MCF 10A (cell line): Measurements from ENCODE around the gene KLK12. TPM values are rescaled to one million over a fixed set of nuclear protein-coding genes. Genes with fewer than 3 reads are reported as not detected.

ENCODE experiments used
- BruUV-seq: library from RNA; stranded (reverse); fragments of 400-500 nt; replicated peaks from 2 replicates; lab custom pipeline; 2021; lab: Mats Ljungman, UMichigan
- CTCF ChIA-PET: fragments of 300-600 bp; sonication (Branson Sonifier 250); formaldehyde crosslinking; extraction: SDS; loops from one replicate; lab custom pipeline; 2021; ENCODE audit warnings: antibody characterized with exemption, inconsistent platforms; lab: Yijun Ruan, JAX
- POLR2A ChIA-PET: fragments of 300-600, 350-650 bp; sonication (Branson Sonifier 250); formaldehyde crosslinking; extraction: SDS; loops from one replicate; lab custom pipeline; 2020; ENCODE audit warnings: antibody characterized with exemption, inconsistent platforms; lab: Yijun Ruan, JAX
- DNase-seq: peaks from one replicate; pipeline ENCODE4 v3.0.0-alpha.2; 2018; ENCODE audit not compliant: unreplicated experiment
- H3K27ac Mint-ChIP-seq: one replicate; pipeline ENCODE4 v1.8.0; 2022; ENCODE audit warnings: mild to moderate bottlenecking, low read depth, mixed read lengths; ENCODE audit not compliant: unreplicated experiment
- H3K27me3 Mint-ChIP-seq: one replicate; pipeline ENCODE4 v1.8.0; 2022; ENCODE audit warnings: mixed read lengths; ENCODE audit not compliant: insufficient read depth, unreplicated experiment
- H3K36me3 Mint-ChIP-seq: one replicate; pipeline ENCODE4 v1.8.0; 2022; ENCODE audit warnings: mild to moderate bottlenecking, moderate library complexity, mixed read lengths; ENCODE audit not compliant: insufficient read depth, unreplicated experiment
- H3K4me1 Mint-ChIP-seq: one replicate; pipeline ENCODE4 v1.8.0; 2022; ENCODE audit warnings: mixed read lengths; ENCODE audit not compliant: insufficient read depth, unreplicated experiment
- H3K4me3 Mint-ChIP-seq: one replicate; pipeline ENCODE4 v1.8.0; 2022; ENCODE audit warnings: mild to moderate bottlenecking, moderate library complexity, mixed read lengths; ENCODE audit not compliant: unreplicated experiment
- H3K9me3 Mint-ChIP-seq: one replicate; pipeline ENCODE4 v1.8.0; 2022; ENCODE audit warnings: mixed read lengths; ENCODE audit not compliant: unreplicated experiment
- intact Hi-C: fragments of 100-400 bp; cut with micrococcal nuclease; formaldehyde crosslinking; loops from 2 replicates; pipeline ENCODE4 v1.14.1; 2022
- total RNA-seq: library from RNA; stranded (reverse); gene quantifications from 2 replicates; pipeline ENCODE4 v1.2.3, GENCODE V29; 2022
- TF ChIP-seq, protein P1 (sequence below): fragments of 200-600 bp; IDR thresholded peaks from one replicate; pipeline ENCODE4 v1.8.0; 2022; ENCODE audit warnings: antibody characterized with exemption, mild to moderate bottlenecking; ENCODE audit not compliant: unreplicated experiment

Gene KLK12
- total RNA-seq, 1 experiment from 2014 or later: not detected

DNA sequence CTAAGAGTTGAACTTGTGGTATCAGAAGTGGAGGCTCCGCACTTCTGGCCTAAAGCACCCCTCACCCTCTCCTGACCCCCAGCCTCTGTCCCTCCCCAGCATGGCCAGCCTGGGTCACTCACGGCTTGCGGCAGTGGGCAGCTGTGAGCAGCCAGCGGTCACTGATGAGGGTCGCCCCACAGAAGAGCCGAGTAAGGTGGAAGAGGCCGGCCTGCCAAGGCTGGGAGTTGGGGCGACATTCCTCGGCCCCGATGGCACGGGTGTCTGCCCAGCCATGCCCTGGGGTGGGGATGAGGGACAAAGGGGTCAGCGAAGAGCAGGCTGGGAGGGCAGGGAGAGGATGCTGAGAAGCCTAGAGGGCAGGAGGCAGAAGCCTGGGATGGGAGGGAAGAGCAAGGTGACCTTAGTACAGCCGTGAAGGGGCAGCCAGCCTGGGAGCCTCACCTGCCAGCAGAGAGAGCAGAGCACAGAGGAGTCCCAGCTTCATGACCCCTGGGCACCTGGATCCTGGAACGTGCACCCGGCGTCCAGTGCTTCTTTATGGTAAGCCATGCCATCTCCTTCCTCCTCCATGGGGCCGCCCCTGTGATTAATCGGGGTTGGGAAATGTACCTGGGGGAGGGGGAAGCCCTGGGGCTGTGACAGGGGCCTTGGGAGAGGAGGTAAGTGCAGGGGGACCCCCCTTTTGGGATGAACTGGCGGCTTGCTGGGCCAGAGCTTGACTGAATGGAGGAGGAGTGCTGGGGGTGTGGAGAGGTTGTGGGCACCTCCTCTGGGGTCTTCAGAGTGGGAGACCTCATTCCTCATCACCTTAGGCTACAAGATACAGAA is 25.5 kb downstream of the KLK12 start:
- no peaks in the 10 kb centered on the region for H3K9me3 Mint-ChIP-seq
- H3K4me1 Mint-ChIP-seq: peaks cover 7% of the 10 kb centered on the region
- H3K27ac Mint-ChIP-seq: no peak overlapping the region
- H3K36me3 Mint-ChIP-seq: no peaks in the 10 kb centered on the region
- no peak for DNase-seq
- no TSS peak for BruUV-seq
- H3K4me3 Mint-ChIP-seq: no peak overlapping the region
- no peaks in the 10 kb centered on the region for H3K27me3 Mint-ChIP-seq
- ChIA-PET CTCF (no interaction called here), POLR2A (no interaction called here)
- intact Hi-C loops: no loop called here
- TF ChIP-seq, protein P1, sequence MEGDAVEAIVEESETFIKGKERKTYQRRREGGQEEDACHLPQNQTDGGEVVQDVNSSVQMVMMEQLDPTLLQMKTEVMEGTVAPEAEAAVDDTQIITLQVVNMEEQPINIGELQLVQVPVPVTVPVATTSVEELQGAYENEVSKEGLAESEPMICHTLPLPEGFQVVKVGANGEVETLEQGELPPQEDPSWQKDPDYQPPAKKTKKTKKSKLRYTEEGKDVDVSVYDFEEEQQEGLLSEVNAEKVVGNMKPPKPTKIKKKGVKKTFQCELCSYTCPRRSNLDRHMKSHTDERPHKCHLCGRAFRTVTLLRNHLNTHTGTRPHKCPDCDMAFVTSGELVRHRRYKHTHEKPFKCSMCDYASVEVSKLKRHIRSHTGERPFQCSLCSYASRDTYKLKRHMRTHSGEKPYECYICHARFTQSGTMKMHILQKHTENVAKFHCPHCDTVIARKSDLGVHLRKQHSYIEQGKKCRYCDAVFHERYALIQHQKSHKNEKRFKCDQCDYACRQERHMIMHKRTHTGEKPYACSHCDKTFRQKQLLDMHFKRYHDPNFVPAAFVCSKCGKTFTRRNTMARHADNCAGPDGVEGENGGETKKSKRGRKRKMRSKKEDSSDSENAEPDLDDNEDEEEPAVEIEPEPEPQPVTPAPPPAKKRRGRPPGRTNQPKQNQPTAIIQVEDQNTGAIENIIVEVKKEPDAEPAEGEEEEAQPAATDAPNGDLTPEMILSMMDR: no peak

DNA sequence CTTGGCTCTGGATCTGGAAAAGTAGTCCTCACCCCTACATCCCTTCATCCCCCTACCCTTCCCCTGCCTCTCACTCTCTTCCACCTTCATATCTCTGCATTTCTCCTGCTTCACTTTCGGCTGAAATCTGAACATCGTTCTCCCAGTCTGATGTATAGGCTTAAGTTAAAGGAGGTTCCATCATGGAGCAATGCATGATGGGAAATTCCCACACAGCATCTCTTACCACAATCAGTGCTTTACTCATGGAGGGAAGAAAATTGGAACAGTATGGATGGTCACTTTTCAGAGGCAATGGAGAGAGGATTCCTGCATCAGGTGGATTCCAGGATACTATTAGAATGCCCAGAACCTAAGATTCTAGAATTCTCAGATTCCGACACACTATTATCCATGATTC is 27.3 kb downstream of the KLK12 start:
- CTCF ChIA-PET: no interaction called here
- no peak for DNase-seq
- Mint-ChIP-seq H3K4me1 (peaks cover 7% of the 10 kb centered on the region), H3K36me3 (no peaks in the 10 kb centered on the region), H3K4me3 (no peak overlapping the region), H3K9me3 (no peaks in the 10 kb centered on the region), H3K27me3 (no peaks in the 10 kb centered on the region), H3K27ac (no peak overlapping the region)
- BruUV-seq: no TSS peak
- intact Hi-C loops: no loop called here
- TF ChIP-seq, protein P1: no peak
- POLR2A ChIA-PET: no interaction called here

DNA sequence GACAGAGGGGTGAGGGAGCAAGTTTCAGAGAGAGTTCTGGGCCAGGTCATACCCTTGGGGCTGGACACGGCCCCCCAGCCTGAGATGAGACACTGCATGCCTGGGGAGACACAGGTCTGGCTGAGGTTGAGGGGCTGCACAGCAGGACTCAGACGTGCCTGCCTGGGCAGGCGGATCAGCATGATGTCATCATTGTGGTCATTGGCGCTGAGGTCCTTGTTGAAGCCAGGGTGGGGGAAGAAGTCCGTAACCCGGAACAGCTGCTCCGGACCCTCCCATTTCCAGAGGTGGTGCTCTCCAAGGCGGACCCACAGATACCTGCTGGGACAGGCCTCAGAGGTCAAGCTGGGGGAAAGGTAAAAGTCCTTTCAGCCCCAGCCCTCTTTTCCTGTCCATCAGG is 28.4 kb downstream of the KLK12 start:
- Mint-ChIP-seq H3K36me3 (peaks cover 6% of the 10 kb centered on the region), H3K4me3 (no peak overlapping the region), H3K9me3 (no peaks in the 10 kb centered on the region), H3K27ac (no peak overlapping the region), H3K4me1 (peaks cover 7% of the 10 kb centered on the region), H3K27me3 (no peaks in the 10 kb centered on the region)
- POLR2A ChIA-PET: no interaction called here
- no peak for DNase-seq
- TF ChIP-seq, protein P1: no peak
- CTCF ChIA-PET: interaction anchor here (0.6 to 0.8 kb wide), 2 partner anchors 11 to 88 kb away, joined by 3 to 4 read pairs; no protein-coding TSS in a partner anchor
- intact Hi-C loops: no loop called here
- no TSS peak for BruUV-seq

DNA sequence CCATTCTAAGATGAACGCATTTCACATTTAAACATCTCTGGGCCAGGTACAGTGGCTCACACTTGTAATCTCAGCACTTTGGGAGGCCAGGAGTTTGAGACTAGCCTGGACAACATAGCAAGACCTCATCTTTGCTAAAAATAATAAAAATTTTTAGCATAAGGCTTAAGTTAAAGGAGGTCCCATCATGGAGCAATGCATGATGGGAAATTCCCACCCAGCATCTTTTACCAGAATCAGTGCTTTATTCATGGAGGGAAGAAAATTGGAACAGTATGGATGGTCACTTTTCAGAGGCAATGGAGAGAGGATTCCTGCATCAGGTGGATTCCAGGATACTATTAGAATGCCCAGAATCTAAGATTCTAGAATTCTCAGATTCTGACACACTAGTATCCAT is 29.6 kb downstream of the KLK12 start:
- Mint-ChIP-seq H3K9me3 (no peaks in the 10 kb centered on the region), H3K27me3 (no peaks in the 10 kb centered on the region), H3K4me1 (peaks cover 1% of the 10 kb centered on the region), H3K4me3 (no peak overlapping the region), H3K27ac (no peak overlapping the region), H3K36me3 (peaks cover 6% of the 10 kb centered on the region)
- DNase-seq: no peak
- no TSS peak for BruUV-seq
- CTCF ChIA-PET: no interaction called here
- intact Hi-C loops: no loop called here
- TF ChIP-seq, protein P1: no peak
- POLR2A ChIA-PET: no interaction called here
